Esophagus muscularis mucosa (tissue), 4 donors: ENCODE data around the gene ENOSF1.

ENCODE experiments used
- CTCF ChIP-seq, 3 experiments: fragments of 200-600 bp in 2 of 3; fragments of 450-650 bp in 1 of 3; sonication (generic) in 2 of 3; IDR thresholded peaks; one replicate each; pipeline ENCODE4 v1.5.1; 2017 to 2019; ENCODE audit warnings: antibody characterized with exemption in 3 of 3, mild to moderate bottlenecking in 2 of 3, moderate library complexity in 1 of 3
- EP300 ChIP-seq: sonication (generic); formaldehyde crosslinking; IDR thresholded peaks from one replicate; pipeline ENCODE4 v1.6.1; 2017; ENCODE audit warnings: antibody characterized with exemption
- POLR2A ChIP-seq: fragments of 450-650 bp; IDR thresholded peaks from one replicate; pipeline ENCODE4 v1.6.1; 2017; ENCODE audit warnings: antibody characterized with exemption, moderate library complexity, mild to moderate bottlenecking, low read depth
- POLR2AphosphoS5 ChIP-seq, 2 donors: sonication (generic); formaldehyde crosslinking; IDR thresholded peaks; one replicate each; pipeline ENCODE4 v1.6.1; 2017; ENCODE audit warnings: antibody characterized with exemption in 2 of 2

GRCh38 chr18:677951-678381 lies 34.5 kb downstream of the ENOSF1 start:
- no peak for TF ChIP-seq POLR2AphosphoS5 (IDR thresholded peaks at IDR 0.05)
- no peak for TF ChIP-seq POLR2A
- TF ChIP-seq EP300: no peak
- no peak for TF ChIP-seq CTCF (IDR thresholded peaks at IDR 0.05)
